NT2/D1 (cell line): ENCODE measurements around the gene OSBP2.

Experiments
- DNase-seq: peaks from one replicate; pipeline ENCODE4 v3.0.0-alpha.2; 2011; ENCODE audit warnings: low read depth, low spot score
- H3K27me3 ChIP-seq: 2 replicates; pipeline ENCODE4 v1.6.0; 2011; ENCODE audit warnings: mild to moderate bottlenecking; ENCODE audit not compliant: insufficient read length, insufficient read depth
- H3K36me3 ChIP-seq: 2 replicates; pipeline ENCODE4 v1.6.1; 2011; ENCODE audit warnings: mild to moderate bottlenecking, low read length, mixed read lengths; ENCODE audit not compliant: insufficient read depth, insufficient read length
- H3K4me1 ChIP-seq: 2 replicates; pipeline ENCODE4 v1.5.1; 2011; ENCODE audit not compliant: insufficient read depth, insufficient read length
- H3K4me3 ChIP-seq: 2 replicates; pipeline ENCODE4 v1.5.1; 2011; ENCODE audit warnings: low read depth; ENCODE audit not compliant: insufficient read length
- H3K9ac ChIP-seq: 2 replicates; pipeline ENCODE4 v1.6.0; 2011; ENCODE audit warnings: low read depth; ENCODE audit not compliant: insufficient read length
- H3K9me3 ChIP-seq: 2 replicates; pipeline ENCODE4 v1.5.1; 2011; ENCODE audit warnings: mild to moderate bottlenecking, low read length; ENCODE audit not compliant: insufficient read depth
- SUZ12 ChIP-seq: IDR thresholded peaks from 2 replicates; pipeline ENCODE4 v1.6.1; 2011; ENCODE audit not compliant: insufficient read length, insufficient read depth; ENCODE audit errors: extremely low read depth
- YY1 ChIP-seq: IDR thresholded peaks from 2 replicates; pipeline ENCODE4 v1.6.1; 2011; ENCODE audit not compliant: insufficient read length, insufficient read depth
- ZNF274 ChIP-seq: IDR thresholded peaks from 2 replicates; pipeline ENCODE4 v1.6.1; 2011; ENCODE audit warnings: mild to moderate bottlenecking, low read depth, low read length

The OSBP2 gene

DNA sequence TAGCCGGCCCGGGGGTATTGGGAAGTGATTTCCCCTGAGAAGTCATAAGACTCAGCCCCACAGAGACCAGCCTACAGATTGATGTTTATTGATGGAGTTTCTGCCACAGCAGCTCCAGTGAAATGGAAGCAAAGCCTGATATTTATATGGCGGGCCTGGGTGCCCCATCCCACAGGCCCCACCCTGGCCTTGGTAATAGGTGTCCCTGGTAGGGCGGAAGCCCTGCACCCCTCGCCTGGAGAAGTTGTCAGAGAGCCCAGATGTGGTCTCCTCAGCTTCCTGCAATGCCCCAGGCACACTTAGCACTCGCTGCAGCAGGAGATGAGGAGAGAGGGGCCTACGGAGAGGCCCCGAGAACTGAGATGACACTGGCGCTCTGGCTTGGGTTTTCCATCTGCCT is 166.5 kb downstream of the OSBP2 start:
- TF ChIP-seq ZNF274 (no peak), YY1 (no peak), SUZ12 (no peak)
- no peak overlapping the region for H3K4me3 ChIP-seq
- no peaks in the 10 kb centered on the region for H3K9me3 ChIP-seq
- H3K4me1 ChIP-seq = peaks cover 7% of the 10 kb centered on the region
- DNase-seq = no peak
- no peaks in the 10 kb centered on the region for H3K36me3 ChIP-seq
- no peaks in the 10 kb centered on the region for H3K27me3 ChIP-seq
- no peak overlapping the region for H3K9ac ChIP-seq

DNA sequence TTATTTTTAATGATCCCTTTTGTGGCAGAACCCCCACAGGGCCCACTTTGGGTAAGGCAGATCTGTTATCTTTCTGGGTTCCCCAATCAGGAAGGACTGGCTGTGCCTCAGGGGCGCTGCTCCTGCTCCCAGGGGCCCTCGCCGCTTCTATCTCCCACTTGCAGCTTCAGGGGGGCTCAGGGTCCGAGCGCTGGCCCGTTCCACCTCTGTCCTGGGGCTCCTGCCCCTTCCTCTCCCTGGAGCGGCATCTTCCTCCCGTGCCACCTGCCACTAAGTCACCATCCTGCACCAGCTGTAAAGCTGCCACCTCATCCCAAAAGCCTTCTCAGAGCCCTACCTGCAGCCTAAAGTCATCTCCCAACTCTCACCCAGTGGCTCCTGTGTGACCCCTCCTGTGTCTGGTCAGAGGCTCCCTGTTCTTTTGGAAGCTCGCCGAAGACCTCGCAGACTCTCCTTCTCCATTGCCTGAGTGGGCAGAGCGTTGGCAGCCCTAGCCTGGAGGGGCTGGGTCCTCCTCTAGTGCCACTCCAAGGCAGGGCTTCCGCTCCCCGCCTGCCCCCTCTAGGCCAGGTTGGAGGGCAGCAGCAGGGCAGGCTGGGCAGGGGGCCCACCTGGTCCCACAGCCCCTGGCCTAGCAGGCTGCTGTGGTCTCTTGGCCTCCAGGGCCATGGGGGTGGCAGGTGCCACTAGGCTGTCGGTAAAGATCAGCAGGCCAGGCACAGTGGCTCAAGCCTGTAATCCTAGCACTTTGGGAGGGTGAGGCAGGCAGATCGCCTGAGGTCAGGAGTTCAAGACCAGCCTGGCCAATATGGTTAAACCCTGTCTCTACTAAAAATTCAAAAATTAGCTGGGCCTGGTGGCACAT is 167.2 kb downstream of the OSBP2 start:
- H3K27me3 ChIP-seq = no peaks in the 10 kb centered on the region
- H3K9me3 ChIP-seq = no peaks in the 10 kb centered on the region
- DNase-seq = no peak
- no peak overlapping the region for H3K9ac ChIP-seq
- no peak overlapping the region for H3K4me3 ChIP-seq
- peaks cover 7% of the 10 kb centered on the region for H3K4me1 ChIP-seq
- TF ChIP-seq YY1 = no peak
- no peak for TF ChIP-seq SUZ12
- no peak for TF ChIP-seq ZNF274
- H3K36me3 ChIP-seq = no peaks in the 10 kb centered on the region

DNA sequence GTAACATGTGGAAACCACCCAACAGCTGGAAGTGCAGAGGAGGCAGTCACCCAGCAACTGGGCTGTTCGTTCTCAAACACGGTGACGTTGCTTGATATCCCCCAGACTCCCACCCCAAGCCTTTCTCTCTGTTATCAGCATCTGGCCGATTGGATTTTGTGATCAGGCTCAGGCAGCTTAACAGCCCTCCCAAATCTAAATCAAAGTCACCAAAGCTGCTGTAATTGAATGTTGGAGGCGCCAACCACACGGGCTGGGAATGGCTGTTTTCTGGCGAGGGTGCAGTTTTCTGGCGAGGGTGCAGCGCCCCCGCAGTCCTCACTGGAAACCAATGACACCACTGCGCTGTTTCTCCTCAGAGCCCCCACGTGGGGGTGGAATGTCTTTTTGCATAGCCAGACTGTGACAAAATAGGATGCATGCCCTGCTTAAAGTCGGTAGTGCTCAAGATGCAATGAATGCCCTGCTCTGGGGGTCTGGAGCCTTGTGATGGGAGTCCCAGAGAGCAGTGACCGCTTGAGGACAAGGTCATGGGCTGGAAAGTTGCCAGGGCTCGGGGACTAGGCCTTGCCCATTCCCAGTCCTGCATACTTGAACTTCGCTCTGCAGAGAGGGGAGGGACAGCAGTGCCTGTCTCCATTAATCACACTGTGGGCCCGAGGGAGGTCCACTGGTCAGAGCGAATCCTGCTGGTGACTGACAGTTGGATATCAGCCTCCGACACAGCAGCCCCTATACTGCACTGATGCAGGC is 168.6 kb downstream of the OSBP2 start:
- TF ChIP-seq ZNF274 (no peak), YY1 (no peak), SUZ12 (no peak)
- DNase-seq = no peak
- peaks cover 10% of the 10 kb centered on the region for H3K4me1 ChIP-seq
- H3K36me3 ChIP-seq = no peaks in the 10 kb centered on the region
- no peaks in the 10 kb centered on the region for H3K27me3 ChIP-seq
- no peak overlapping the region for H3K9ac ChIP-seq
- H3K9me3 ChIP-seq = no peaks in the 10 kb centered on the region
- H3K4me3 ChIP-seq = no peak overlapping the region

DNA sequence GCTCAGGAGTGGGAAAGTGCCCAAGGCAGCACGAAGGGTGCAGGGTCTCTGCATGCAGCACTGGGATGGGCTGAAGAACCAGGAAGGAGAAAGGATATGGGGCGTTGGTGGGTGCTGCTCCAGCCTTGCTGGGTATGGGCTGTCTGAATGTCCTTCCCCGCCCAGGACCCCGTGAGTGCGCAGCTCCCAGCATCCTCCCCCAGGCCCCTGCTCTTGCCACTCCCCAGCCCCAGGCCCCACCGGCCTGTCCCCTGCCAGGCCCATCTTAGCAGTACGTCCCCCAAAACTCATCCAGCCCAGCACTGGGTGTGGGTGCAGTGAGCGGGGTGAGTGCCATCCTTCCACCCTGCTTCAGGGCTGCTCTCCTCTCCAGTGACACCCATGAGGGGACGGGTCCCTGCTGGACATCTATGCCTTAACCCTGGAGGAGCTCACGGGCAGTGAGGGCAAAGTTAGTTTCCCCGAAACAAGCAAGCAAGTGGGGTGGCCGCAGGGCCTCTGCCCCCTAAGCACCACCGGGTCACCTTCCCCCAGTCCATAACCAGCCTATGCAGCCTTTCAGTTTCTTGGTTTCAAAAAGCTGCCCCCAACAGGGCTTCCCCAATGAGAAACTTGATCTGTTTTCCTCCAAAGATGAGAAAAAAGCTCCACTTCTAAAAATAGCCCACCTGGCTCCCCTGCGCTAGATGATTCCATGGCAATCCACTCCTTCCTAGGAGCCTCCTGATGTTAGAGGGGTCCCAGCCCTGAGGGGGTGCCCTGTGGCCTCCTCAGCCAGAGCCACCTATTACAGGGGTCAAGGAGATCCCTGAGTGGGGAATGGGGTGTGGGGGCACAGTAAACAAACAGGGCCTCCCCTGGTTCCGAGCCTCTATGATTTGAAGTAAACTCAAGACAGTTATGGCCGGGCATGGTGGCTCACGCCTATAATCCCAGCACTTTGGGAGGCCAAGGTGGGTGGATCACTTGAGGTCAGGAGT is 170.1 kb downstream of the OSBP2 start:
- peaks cover 16% of the 10 kb centered on the region for H3K4me1 ChIP-seq

DNA sequence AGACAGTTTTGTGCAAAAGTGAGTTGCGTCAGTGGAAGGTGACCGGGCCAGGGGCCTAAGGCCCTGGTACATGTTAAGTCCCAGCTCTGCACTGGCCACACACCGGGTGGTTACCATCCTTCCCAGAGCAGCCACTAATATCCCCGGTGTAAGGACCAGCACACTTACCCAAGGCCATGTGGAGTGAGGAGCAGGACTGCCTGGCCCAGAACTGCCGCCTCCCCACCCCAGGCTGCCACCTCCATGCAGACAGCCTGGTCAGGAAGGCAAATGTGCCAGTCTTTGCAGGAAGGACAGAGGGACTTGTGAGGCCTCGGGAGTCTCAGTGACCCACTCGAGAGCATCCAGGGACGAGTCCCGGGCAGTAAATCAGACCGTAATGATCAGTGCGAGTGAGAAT is 171.0 kb downstream of the OSBP2 start:
- no peak for DNase-seq
- TF ChIP-seq ZNF274 = no peak
- no peak for TF ChIP-seq YY1

More for the DNA sequence above, 170.1 kb downstream of the OSBP2 start:
- no peak for DNase-seq
- TF ChIP-seq YY1 (no peak), SUZ12 (no peak)
- Histone ChIP-seq H3K36me3 (no peaks in the 10 kb centered on the region), H3K27me3 (no peaks in the 10 kb centered on the region), H3K9ac (no peak overlapping the region), H3K9me3 (no peaks in the 10 kb centered on the region), H3K4me3 (no peak overlapping the region)

DNA sequence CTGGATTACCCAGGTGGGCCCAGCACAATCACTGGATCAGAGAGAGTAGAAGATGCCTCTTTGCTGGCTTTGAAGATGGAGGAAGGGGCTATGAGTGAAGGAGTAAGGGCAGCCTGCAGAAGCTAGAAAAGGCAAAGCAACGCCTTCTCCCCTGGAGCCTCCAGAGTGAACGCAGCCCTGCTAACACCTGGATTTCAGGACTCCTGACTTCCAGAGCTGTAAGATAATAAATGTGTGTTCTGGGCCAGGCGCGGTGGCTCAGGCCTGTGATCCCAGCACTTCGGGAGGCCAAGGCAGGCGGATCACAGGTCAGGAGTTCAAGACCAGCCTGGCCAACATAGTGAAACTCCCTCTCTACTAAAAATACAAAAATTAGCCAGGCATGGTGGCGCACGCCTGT is 171.5 kb downstream of the OSBP2 start:
- TF ChIP-seq SUZ12 (no peak), YY1 (no peak), ZNF274 (no peak)
- Histone ChIP-seq H3K4me3 (no peak overlapping the region), H3K9ac (no peak overlapping the region), H3K27me3 (no peaks in the 10 kb centered on the region), H3K9me3 (no peaks in the 10 kb centered on the region), H3K36me3 (no peaks in the 10 kb centered on the region), H3K4me1 (peaks cover 18% of the 10 kb centered on the region)
- DNase-seq = no peak

More for the DNA sequence above, 171.0 kb downstream of the OSBP2 start:
- Histone ChIP-seq H3K9me3 (no peaks in the 10 kb centered on the region), H3K27me3 (no peaks in the 10 kb centered on the region), H3K4me3 (no peak overlapping the region), H3K9ac (no peak overlapping the region), H3K36me3 (no peaks in the 10 kb centered on the region), H3K4me1 (peaks cover 16% of the 10 kb centered on the region)
